ENCODE data around the gene ARAP3. TPM values are rescaled to one million over a fixed set of nuclear protein-coding genes. Genes with fewer than 3 reads are reported as not detected.

ARAP3 gene
- polyA plus RNA-seq, 3 donors, result 1.2 to 18.2 (median 2.2) TPM

- Mint-ChIP-seq H3K27ac (peak overlapping the region; percentile 69 to 80 (median 76)), H3K36me3 (peaks cover 25 to 44% of the 10 kb centered on the region in 2 donors), H3K9me3 (peaks cover 0 to 2% (median 0%) of the 10 kb centered on the region in 7 donors), H3K27me3 (ENCODE audit: low read depth in 3 of 3) (peaks cover 0 to 4% (median 0%) of the 10 kb centered on the region in 3 donors), H3K4me3 (peak overlapping the region in 1 of 2 donors; percentile 7), H3K4me1 (peaks cover 38% of the 10 kb centered on the region)
- Histone ChIP-seq H3K79me2 (ENCODE audit: insufficient read depth, low read length) (peaks cover 70% of the 10 kb centered on the region), H3K27ac (ENCODE audit: low read depth in 1 of 2, low read length in 2 of 2) (peak overlapping the region in 1 of 2 donors; percentile 88), H3K4me3 (replicated peaks in 1 of 3; ENCODE audit: low read depth in 2 of 3, low read length in 3 of 3) (no peak overlapping the region), H2AFZ (ENCODE audit: insufficient read depth, low read depth, low read length, poor library complexity, severe bottlenecking) (no peak overlapping the region), H3K36me3 (replicated peaks in 1 of 2; ENCODE audit: control insufficient read depth in 1 of 2, insufficient read depth in 2 of 2, low read length in 2 of 2) (peaks cover 20 to 39% of the 10 kb centered on the region in 2 donors), H3K4me1 (ENCODE audit: control insufficient read depth in 1 of 2, insufficient read depth in 2 of 2, low read length in 2 of 2) (peaks cover 41 to 51% of the 10 kb centered on the region in 2 donors), H3K9ac (ENCODE audit: insufficient read depth, low read length, poor library complexity, severe bottlenecking) (no peak overlapping the region), H4K20me1 (ENCODE audit: insufficient read depth, low read length) (peaks cover 57% of the 10 kb centered on the region), H3K4me2 (replicated peaks; ENCODE audit: extremely low read depth, low read length, poor library complexity, severe bottlenecking) (peak overlapping the region; percentile 1), H3K27me3 (ENCODE audit: control insufficient read depth in 2 of 2, insufficient read depth in 2 of 2, low read length in 2 of 2) (no peaks in the 10 kb centered on the region), H3K9me3 (replicated peaks in 1 of 2; ENCODE audit: control insufficient read depth in 1 of 2, insufficient read depth in 1 of 2, low read length in 2 of 2) (no peaks in the 10 kb centered on the region)
- TF ChIP-seq CTCF (IDR thresholded peaks at IDR 0.05), result no peak
- peak; percentile 24 to 62 (median 56) for DNase-seq
- WGBS (ENCODE audit: insufficient coverage), result 53% methylated on average over 3 of the region's 5 CpGs
- intact Hi-C loops (cut with micrococcal nuclease), result loop anchor here in 1 of 2 donors (2.0 kb wide), 1 partner anchor 17 kb away; the partner anchor contains the start of gene FCHSD1
Measured at GRCh38 chr5:141633871-141634561, 48.0 kb downstream of the ARAP3 start.

- Mint-ChIP-seq H3K36me3 (peaks cover 35 to 55% of the 10 kb centered on the region in 2 donors), H3K27ac (peak overlapping the region in 2 of 7 donors; percentile 42 to 75), H3K4me3 (no peak overlapping the region), H3K4me1 (peaks cover 31% of the 10 kb centered on the region), H3K27me3 (ENCODE audit: low read depth in 3 of 3) (peaks cover 0 to 2% (median 0%) of the 10 kb centered on the region in 3 donors), H3K9me3 (peaks cover 0 to 2% (median 0%) of the 10 kb centered on the region in 7 donors)
- Histone ChIP-seq H2AFZ (ENCODE audit: insufficient read depth, low read depth, low read length, poor library complexity, severe bottlenecking) (no peak overlapping the region), H3K9ac (ENCODE audit: insufficient read depth, low read length, poor library complexity, severe bottlenecking) (no peak overlapping the region), H3K4me1 (ENCODE audit: control insufficient read depth in 1 of 2, insufficient read depth in 2 of 2, low read length in 2 of 2) (peaks cover 30 to 39% of the 10 kb centered on the region in 2 donors), H3K27ac (ENCODE audit: low read depth in 1 of 2, low read length in 2 of 2) (no peak overlapping the region), H4K20me1 (ENCODE audit: insufficient read depth, low read length) (peaks cover 51% of the 10 kb centered on the region), H3K9me3 (replicated peaks in 1 of 2; ENCODE audit: control insufficient read depth in 1 of 2, insufficient read depth in 1 of 2, low read length in 2 of 2) (no peaks in the 10 kb centered on the region), H3K27me3 (ENCODE audit: control insufficient read depth in 2 of 2, insufficient read depth in 2 of 2, low read length in 2 of 2) (no peaks in the 10 kb centered on the region), H3K79me2 (ENCODE audit: insufficient read depth, low read length) (peaks cover 70% of the 10 kb centered on the region), H3K4me3 (replicated peaks in 1 of 3; ENCODE audit: low read depth in 2 of 3, low read length in 3 of 3) (no peak overlapping the region), H3K4me2 (replicated peaks; ENCODE audit: extremely low read depth, low read length, poor library complexity, severe bottlenecking) (no peak overlapping the region), H3K36me3 (replicated peaks in 1 of 2; ENCODE audit: control insufficient read depth in 1 of 2, insufficient read depth in 2 of 2, low read length in 2 of 2) (peaks cover 34 to 53% of the 10 kb centered on the region in 2 donors)
- intact Hi-C loops (cut with micrococcal nuclease), result no loop called here
- WGBS (ENCODE audit: insufficient coverage), result no CpG with 5 or more reads among the region's 2 CpGs
- DNase-seq, result no peak
- TF ChIP-seq CTCF (IDR thresholded peaks at IDR 0.05), result no peak
Measured at GRCh38 chr5:141632650-141633049, 49.4 kb downstream of the ARAP3 start.
